ENCODE data around the gene IDE. TPM values are rescaled to one million over a fixed set of nuclear protein-coding genes. Genes with fewer than 3 reads are reported as not detected.

IDE gene
- total RNA-seq, 2 experiments from 2014 or later = 32.3 to 40.1 TPM

DNA sequence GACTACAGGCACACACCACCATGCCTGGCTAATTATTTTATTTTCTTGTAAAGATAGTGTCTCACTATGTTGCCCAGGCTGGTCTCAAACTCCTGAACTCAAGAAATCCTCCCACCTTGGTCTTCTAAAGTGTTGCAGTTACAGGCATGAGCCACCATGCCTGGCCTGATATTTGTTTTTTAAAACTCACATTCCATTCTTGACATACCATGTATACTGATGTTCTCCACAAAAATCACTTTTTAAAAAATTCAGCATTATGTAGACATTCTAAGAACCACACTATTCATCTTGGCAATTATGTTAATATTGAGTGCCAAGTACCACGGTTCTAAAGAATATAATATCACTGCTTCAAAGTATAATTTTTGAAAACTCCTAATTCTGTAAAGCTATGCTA, 43.5 kb downstream of the IDE start:
- Mint-ChIP-seq H3K4me1 (ENCODE audit: low read depth) (no peaks in the 10 kb centered on the region), H3K4me3 (no peak overlapping the region), H3K36me3 (peaks cover 22% of the 10 kb centered on the region), H3K27me3 (no peaks in the 10 kb centered on the region), H3K9me3 (no peaks in the 10 kb centered on the region), H3K27ac (no peak overlapping the region)
- ChIA-PET CTCF (no interaction called here), POLR2A (no interaction called here)
- DNase-seq = no peak
- intact Hi-C loops (cut with micrococcal nuclease) = no loop called here

DNA sequence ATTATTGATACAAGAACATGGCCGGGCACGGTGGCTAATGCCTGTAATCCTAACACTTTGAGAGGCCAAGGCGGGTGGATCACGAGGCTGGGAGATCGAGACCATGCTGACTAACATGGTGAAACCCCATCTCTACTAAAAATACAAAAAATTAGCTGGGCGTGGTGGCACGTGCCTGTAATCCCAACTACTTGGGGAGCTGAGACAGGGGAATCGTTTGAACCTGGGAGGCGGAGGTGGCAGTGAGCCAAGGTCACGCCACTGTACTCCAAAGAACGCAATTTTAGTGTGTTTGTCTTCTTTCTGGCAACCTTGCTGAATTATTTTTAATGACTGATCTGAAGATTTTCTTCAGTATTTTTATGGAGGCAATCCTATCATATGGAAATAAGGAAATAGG, 46.2 kb downstream of the IDE start:
- no peaks in the 10 kb centered on the region for H3K4me1 Mint-ChIP-seq (ENCODE audit: low read depth)
- H3K9me3 Mint-ChIP-seq = no peaks in the 10 kb centered on the region
- peaks cover 11% of the 10 kb centered on the region for H3K36me3 Mint-ChIP-seq
- H3K4me3 Mint-ChIP-seq = no peak overlapping the region
- ChIA-PET CTCF (interaction anchor here (1.9 to 4.2 kb wide), 2 partner anchors 10 to 46 kb away, joined by 6 to 18 read pairs; partner anchors contain the start of gene IDE), POLR2A (no interaction called here)
- H3K27me3 Mint-ChIP-seq = no peaks in the 10 kb centered on the region
- no peak overlapping the region for H3K27ac Mint-ChIP-seq
- intact Hi-C loops (cut with micrococcal nuclease) = no loop called here
- no peak for DNase-seq

DNA sequence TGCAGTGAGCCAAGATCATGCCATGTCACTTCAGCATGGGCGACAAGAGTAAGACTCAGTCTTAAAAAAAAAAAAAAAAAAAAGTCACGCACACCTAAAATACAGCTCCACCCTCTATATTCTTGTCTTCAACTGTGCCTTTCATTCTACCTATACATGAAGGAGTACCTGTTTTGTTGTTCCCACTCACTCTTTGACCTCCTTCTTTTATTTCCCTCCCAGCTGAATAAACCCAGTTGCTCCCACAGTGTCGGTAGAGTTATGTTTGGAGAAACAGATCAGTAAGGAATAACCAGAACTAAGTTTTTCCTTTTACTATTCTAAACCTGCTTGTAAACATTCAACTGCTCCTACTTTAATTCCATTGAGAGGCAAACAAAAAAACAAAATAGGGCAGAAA, 50.3 kb downstream of the IDE start:
- Mint-ChIP-seq H3K36me3 (peaks cover 5% of the 10 kb centered on the region), H3K27ac (no peak overlapping the region), H3K9me3 (no peaks in the 10 kb centered on the region), H3K4me3 (no peak overlapping the region), H3K4me1 (ENCODE audit: low read depth) (no peaks in the 10 kb centered on the region), H3K27me3 (no peaks in the 10 kb centered on the region)
- intact Hi-C loops (cut with micrococcal nuclease) = no loop called here
- DNase-seq = no peak
- CTCF ChIA-PET = no interaction called here
- POLR2A ChIA-PET = no interaction called here

DNA sequence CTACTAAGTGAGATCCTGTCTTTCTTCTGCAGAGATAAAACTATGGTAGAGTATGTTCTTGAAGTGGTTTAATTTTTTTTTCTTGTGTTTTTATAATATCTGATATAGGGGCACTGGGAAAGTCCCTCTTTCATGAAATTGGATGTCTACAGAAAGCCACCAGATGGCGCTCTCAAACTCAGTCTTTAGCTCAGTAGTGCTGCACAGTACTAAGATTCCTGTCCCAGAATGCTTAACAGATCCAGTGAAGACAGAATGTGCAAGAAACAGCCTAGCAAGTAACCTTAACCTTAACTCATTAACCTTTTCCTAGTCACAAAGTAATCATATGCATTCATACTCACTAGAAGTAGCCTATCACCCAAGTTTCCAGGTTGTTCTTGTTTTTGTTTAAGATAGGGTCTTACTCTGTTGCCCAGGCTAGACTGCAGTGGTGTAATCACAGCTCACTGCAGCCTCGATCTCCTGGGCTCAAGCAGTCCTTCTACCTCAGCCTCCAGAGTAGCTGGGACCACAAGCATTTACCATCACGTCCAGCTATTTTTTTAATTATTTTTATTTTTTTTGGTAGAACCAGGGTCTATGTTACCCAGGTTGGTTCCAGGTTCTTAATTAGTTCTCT, 56.7 kb downstream of the IDE start:
- Mint-ChIP-seq H3K36me3 (peaks cover 3% of the 10 kb centered on the region), H3K4me1 (ENCODE audit: low read depth) (peaks cover 6% of the 10 kb centered on the region), H3K4me3 (no peak overlapping the region), H3K27me3 (no peaks in the 10 kb centered on the region), H3K27ac (no peak overlapping the region), H3K9me3 (no peaks in the 10 kb centered on the region)
- DNase-seq = peak; percentile 66
- intact Hi-C loops (cut with micrococcal nuclease) = loop anchor here (1.0 to 2.0 kb wide), 3 partner anchors 57 to 364 kb away; partner anchors contain the start of gene IDE
- CTCF ChIA-PET = interaction anchor here (0.5 to 7.1 kb wide), 26 partner anchors 9 to 837 kb away, joined by 3 to 183 read pairs (median 3); partner anchors contain the start of gene IDE
- POLR2A ChIA-PET = interaction anchor here (0.9 to 2.4 kb wide), 2 partner anchors 57 to 75 kb away, joined by 4 to 14 read pairs; partner anchors contain the start of gene IDE

DNA sequence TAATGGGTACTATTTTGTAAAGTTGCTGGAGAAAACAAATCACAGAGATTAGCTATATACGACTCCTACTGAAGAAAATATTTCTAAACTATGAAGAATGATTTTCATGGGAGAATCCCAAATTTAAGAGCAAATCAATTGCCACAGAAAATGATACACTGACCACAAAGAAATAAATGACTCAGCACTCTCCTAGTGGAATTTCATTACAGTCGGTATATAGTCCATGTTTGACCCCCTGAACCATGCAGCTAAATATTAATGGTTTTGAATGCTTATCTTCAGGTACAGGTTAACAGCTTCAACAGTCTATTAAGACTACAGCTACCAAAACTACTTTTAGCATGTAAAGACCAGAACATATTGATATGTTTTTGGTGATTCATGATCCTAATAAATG, 65.0 kb downstream of the IDE start:
- ChIA-PET CTCF (interaction anchor here (1.1 kb wide), 1 partner anchor 8 kb away, joined by 4 read pairs; no protein-coding TSS in a partner anchor), POLR2A (no interaction called here)
- H3K36me3 Mint-ChIP-seq = peaks cover 27% of the 10 kb centered on the region
- H3K27me3 Mint-ChIP-seq = no peaks in the 10 kb centered on the region
- DNase-seq = no peak
- no peaks in the 10 kb centered on the region for H3K4me1 Mint-ChIP-seq (ENCODE audit: low read depth)
- no peaks in the 10 kb centered on the region for H3K9me3 Mint-ChIP-seq
- H3K4me3 Mint-ChIP-seq = no peak overlapping the region
- intact Hi-C loops (cut with micrococcal nuclease) = no loop called here
- no peak overlapping the region for H3K27ac Mint-ChIP-seq

DNA sequence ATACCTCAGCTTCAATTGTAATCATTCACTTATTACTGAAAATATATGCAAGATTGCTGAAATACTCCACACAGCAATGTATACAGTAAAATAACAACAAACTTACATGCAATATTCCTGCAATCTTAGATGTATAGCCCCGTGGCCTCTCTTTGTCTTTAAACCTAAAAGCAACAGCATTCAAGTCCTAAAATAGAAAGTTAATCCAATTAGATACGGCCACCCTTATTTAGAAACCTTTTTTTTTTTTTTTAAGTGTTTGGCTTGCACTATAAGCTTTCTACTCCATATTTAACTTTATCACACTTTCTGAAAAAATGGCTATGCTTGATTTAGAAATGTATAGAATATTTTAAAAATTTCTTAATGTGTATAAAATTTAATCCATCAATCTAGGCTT, 67.6 kb downstream of the IDE start:
- DNase-seq = no peak
- CTCF ChIA-PET = interaction anchor here (1.1 kb wide), 1 partner anchor 69 kb away, joined by 3 read pairs; no protein-coding TSS in a partner anchor
- POLR2A ChIA-PET = interaction anchor here (0.6 kb wide), 1 partner anchor 25 kb away, joined by 3 read pairs; no protein-coding TSS in a partner anchor
- no peaks in the 10 kb centered on the region for H3K27me3 Mint-ChIP-seq
- no peaks in the 10 kb centered on the region for H3K4me1 Mint-ChIP-seq (ENCODE audit: low read depth)
- peaks cover 23% of the 10 kb centered on the region for H3K36me3 Mint-ChIP-seq
- no peak overlapping the region for H3K4me3 Mint-ChIP-seq
- no peaks in the 10 kb centered on the region for H3K9me3 Mint-ChIP-seq
- intact Hi-C loops (cut with micrococcal nuclease) = no loop called here
- no peak overlapping the region for H3K27ac Mint-ChIP-seq

DNA sequence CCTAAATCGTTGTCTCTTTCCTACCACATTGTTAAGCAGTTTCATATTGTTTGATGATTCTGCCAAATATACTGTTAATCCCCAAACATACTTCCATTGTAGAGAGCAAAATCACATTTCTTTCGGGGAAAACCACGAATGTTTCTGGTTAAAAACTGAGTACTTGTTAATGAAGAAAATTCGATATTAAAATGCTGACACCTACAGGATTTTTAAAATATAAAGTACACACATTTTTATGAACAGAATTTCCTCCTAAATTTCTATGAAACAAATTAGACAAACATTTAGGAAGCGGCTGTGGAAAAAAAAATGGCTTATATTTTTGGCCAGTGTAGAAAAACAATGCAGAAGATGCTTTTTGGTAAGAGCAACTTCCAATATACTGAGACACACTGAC, 68.8 kb downstream of the IDE start:
- Mint-ChIP-seq H3K9me3 (no peaks in the 10 kb centered on the region), H3K36me3 (peaks cover 29% of the 10 kb centered on the region), H3K27ac (no peak overlapping the region), H3K4me3 (no peak overlapping the region), H3K27me3 (no peaks in the 10 kb centered on the region), H3K4me1 (ENCODE audit: low read depth) (no peaks in the 10 kb centered on the region)
- ChIA-PET POLR2A (no interaction called here), CTCF (no interaction called here)
- DNase-seq = no peak
- intact Hi-C loops (cut with micrococcal nuclease) = no loop called here

DNA sequence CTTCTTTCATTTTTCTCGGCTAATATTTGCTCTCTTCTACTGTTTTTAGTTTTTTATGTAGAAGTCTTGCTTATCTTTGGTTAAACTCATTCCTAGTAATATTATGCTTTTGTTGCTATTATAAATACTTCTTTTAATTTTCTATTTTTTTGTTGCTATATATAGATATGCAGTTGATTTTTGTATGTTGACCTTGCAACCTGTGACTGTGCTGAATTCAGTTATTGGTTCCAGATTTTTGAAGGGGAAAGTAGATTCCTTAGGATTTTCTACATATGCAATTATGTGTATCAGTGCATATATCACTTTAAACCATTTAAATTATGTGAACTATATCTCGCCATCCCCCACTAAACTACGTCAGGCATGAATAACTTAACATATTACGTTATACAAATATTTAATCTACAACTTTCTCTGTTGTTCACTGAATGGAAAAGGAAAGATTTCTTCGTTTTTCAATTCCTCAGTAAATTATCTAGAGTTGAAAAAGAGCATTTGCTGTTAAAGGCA, 71.5 kb downstream of the IDE start:
- CTCF ChIA-PET = interaction anchor here (0.6 kb wide), 1 partner anchor 98 kb away, joined by 4 read pairs; no protein-coding TSS in a partner anchor
- peaks cover 30% of the 10 kb centered on the region for H3K36me3 Mint-ChIP-seq
- no peak overlapping the region for H3K4me3 Mint-ChIP-seq
- no peak overlapping the region for H3K27ac Mint-ChIP-seq
- no peaks in the 10 kb centered on the region for H3K9me3 Mint-ChIP-seq
- no peak for DNase-seq
- POLR2A ChIA-PET = no interaction called here
- intact Hi-C loops (cut with micrococcal nuclease) = no loop called here
- H3K4me1 Mint-ChIP-seq (ENCODE audit: low read depth) = no peaks in the 10 kb centered on the region
- no peaks in the 10 kb centered on the region for H3K27me3 Mint-ChIP-seq

- no peak for DNase-seq
- ChIA-PET CTCF (no interaction called here), POLR2A (no interaction called here)
- Mint-ChIP-seq H3K27ac (no peak overlapping the region), H3K27me3 (no peaks in the 10 kb centered on the region), H3K36me3 (peaks cover 37% of the 10 kb centered on the region), H3K4me3 (no peak overlapping the region), H3K4me1 (ENCODE audit: low read depth) (no peaks in the 10 kb centered on the region), H3K9me3 (no peaks in the 10 kb centered on the region)
- intact Hi-C loops (cut with micrococcal nuclease) = no loop called here
Measured at GRCh38 chr10:92493362-92493761, 80.5 kb downstream of the IDE start.

DNA sequence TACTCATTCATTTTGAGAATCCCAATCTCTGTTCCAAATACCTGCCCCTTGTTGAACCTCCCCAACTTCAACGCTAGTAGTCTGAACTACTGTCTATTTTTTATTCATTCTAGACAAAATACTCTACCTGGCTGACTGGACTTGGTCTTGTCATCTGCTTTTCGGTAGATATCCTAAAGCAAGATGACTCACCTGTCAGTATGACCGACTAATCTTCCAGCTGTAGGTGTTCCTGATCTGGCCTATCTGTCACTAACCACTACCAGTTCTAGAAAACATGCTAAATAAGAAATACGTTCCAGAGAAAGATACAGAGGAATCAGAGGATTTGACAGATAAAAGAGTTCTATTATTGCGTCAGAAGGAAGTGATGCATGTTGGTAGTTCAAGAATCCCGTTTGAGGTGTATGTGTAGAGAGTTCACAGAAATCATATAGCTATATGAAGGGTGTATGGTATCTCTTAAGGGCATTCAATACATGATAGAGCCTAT, 81.1 kb downstream of the IDE start:
- intact Hi-C loops (cut with micrococcal nuclease) = no loop called here
- no peaks in the 10 kb centered on the region for H3K9me3 Mint-ChIP-seq
- no peak for DNase-seq
- H3K4me3 Mint-ChIP-seq = no peak overlapping the region
- H3K27me3 Mint-ChIP-seq = no peaks in the 10 kb centered on the region
- H3K4me1 Mint-ChIP-seq (ENCODE audit: low read depth) = no peaks in the 10 kb centered on the region
- no peak overlapping the region for H3K27ac Mint-ChIP-seq
- peaks cover 36% of the 10 kb centered on the region for H3K36me3 Mint-ChIP-seq
- POLR2A ChIA-PET = no interaction called here
- CTCF ChIA-PET = no interaction called here

DNA sequence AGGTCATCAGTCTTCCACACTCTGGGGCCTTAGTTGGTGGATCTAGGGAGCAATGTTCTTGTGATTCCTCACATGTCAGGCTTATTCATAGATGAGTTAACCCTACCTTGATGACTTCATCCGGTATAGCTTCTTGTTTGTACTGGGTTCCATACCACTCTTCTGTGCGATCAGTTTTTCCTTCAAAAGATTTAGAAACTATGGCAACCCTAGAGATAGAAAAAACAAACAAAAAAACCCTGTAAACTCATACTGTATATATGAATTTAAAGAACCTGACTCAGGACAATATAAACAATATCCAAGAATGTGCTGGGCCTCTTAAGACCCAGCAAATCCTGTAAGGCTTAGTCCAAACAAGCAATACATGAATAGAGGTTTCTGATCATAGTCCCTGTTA, 83.5 kb downstream of the IDE start:
- no peak for DNase-seq
- intact Hi-C loops (cut with micrococcal nuclease) = no loop called here
- POLR2A ChIA-PET = no interaction called here
- Mint-ChIP-seq H3K27me3 (no peaks in the 10 kb centered on the region), H3K27ac (no peak overlapping the region), H3K9me3 (no peaks in the 10 kb centered on the region), H3K36me3 (peaks cover 42% of the 10 kb centered on the region), H3K4me3 (no peak overlapping the region), H3K4me1 (ENCODE audit: low read depth) (no peaks in the 10 kb centered on the region)
- CTCF ChIA-PET = interaction anchor here (0.8 kb wide), 1 partner anchor 27 kb away, joined by 5 read pairs; no protein-coding TSS in a partner anchor

DNA sequence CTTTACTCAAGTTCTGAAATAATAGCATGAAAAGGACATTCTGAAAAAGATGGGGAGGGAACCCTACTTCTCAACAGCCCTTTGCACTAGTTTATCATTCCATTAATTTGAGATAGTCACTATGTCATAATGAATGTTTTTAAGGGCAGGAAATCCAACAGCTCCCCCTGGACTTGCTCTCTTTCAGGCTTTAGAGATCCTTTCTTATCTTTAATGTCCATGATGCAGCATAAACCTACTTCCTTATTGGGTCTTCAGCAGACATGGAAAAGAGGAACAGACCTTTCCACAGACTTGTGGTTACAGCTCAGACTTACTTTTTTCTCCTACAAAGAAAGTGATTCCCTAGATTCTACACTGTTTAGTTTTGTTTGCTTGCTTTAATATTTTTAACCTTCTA, 87.3 kb downstream of the IDE start:
- CTCF ChIA-PET = no interaction called here
- Mint-ChIP-seq H3K9me3 (no peaks in the 10 kb centered on the region), H3K4me1 (ENCODE audit: low read depth) (no peaks in the 10 kb centered on the region), H3K27me3 (no peaks in the 10 kb centered on the region), H3K4me3 (no peak overlapping the region), H3K27ac (no peak overlapping the region), H3K36me3 (peaks cover 41% of the 10 kb centered on the region)
- intact Hi-C loops (cut with micrococcal nuclease) = no loop called here
- POLR2A ChIA-PET = no interaction called here
- no peak for DNase-seq

GRCh38 chr10:92483539-92483938, 90.4 kb downstream of the IDE start:
- intact Hi-C loops (cut with micrococcal nuclease) = no loop called here
- Mint-ChIP-seq H3K36me3 (peaks cover 31% of the 10 kb centered on the region), H3K4me1 (ENCODE audit: low read depth) (no peaks in the 10 kb centered on the region), H3K27me3 (no peaks in the 10 kb centered on the region), H3K9me3 (no peaks in the 10 kb centered on the region), H3K27ac (no peak overlapping the region), H3K4me3 (no peak overlapping the region)
- POLR2A ChIA-PET = no interaction called here
- CTCF ChIA-PET = no interaction called here
- DNase-seq = no peak
